ENCODE measurements around the gene PTPN6. TPM values are rescaled to one million over a fixed set of nuclear protein-coding genes. Genes with fewer than 3 reads are reported as not detected.
A peak's percentile ranks its signal among the peaks of the same experiment; 100 is the strongest.

Gene PTPN6
- total RNA-seq, 1 experiment from 2014 or later: 0.48 TPM

- DNase-seq (ENCODE audit: low spot score): no peak
These were observed 5.0 kb downstream of the PTPN6 start for GRCh38 chr12:6956021-6956727.

GRCh38 chr12:6957151-6957701, 6.1 kb downstream of the PTPN6 start:
- no peak for DNase-seq (ENCODE audit: low spot score)

GRCh38 chr12:6957741-6958608, 6.8 kb downstream of the PTPN6 start:
- no peak for DNase-seq (ENCODE audit: low spot score)

- DNase-seq (ENCODE audit: low spot score): no peak
These were observed 7.5 kb downstream of the PTPN6 start for GRCh38 chr12:6958609-6959057.

- DNase-seq (ENCODE audit: low spot score): no peak
These were observed 8.1 kb downstream of the PTPN6 start for GRCh38 chr12:6959058-6959804.

- no peak for DNase-seq (ENCODE audit: low spot score)
These were observed 8.8 kb downstream of the PTPN6 start for GRCh38 chr12:6959805-6960592.

GRCh38 chr12:6960593-6961277, 9.6 kb downstream of the PTPN6 start:
- no peak for DNase-seq (ENCODE audit: low spot score)

GRCh38 chr12:6961278-6961694, 10.1 kb downstream of the PTPN6 start:
- DNase-seq (ENCODE audit: low spot score): no peak

GRCh38 chr12:6961695-6962284, 10.6 kb downstream of the PTPN6 start:
- DNase-seq (ENCODE audit: low spot score): peak; percentile 49

GRCh38 chr12:6962285-6963015, 11.3 kb downstream of the PTPN6 start:
- DNase-seq (ENCODE audit: low spot score): no peak

- DNase-seq (ENCODE audit: low spot score): no peak
These were observed 12.0 kb downstream of the PTPN6 start for GRCh38 chr12:6963016-6963731.

GRCh38 chr12:6963791-6964413, 12.7 kb downstream of the PTPN6 start:
- DNase-seq (ENCODE audit: low spot score): no peak

GRCh38 chr12:6964605-6965025, 13.5 kb downstream of the PTPN6 start:
- DNase-seq (ENCODE audit: low spot score): no peak

- DNase-seq (ENCODE audit: low spot score): peak; percentile 30
These were observed 14.0 kb downstream of the PTPN6 start for GRCh38 chr12:6965026-6965661.

- no peak for DNase-seq (ENCODE audit: low spot score)
These were observed 14.6 kb downstream of the PTPN6 start for GRCh38 chr12:6965714-6966113.

- DNase-seq (ENCODE audit: low spot score): no peak
These were observed 15.2 kb downstream of the PTPN6 start for GRCh38 chr12:6966351-6966750.

GRCh38 chr12:6967651-6968100, 16.5 kb downstream of the PTPN6 start:
- no peak for DNase-seq (ENCODE audit: low spot score)

GRCh38 chr12:6968426-6968825, 17.3 kb downstream of the PTPN6 start:
- no peak for DNase-seq (ENCODE audit: low spot score)
